HFF-Myc (cell line): Measurements from ENCODE around the gene LSAMP.
A peak's percentile ranks its signal among the peaks of the same experiment; 100 is the strongest.

Experiments
- DNase-seq: peaks from one replicate; pipeline ENCODE4 v3.0.0-alpha.2; 2011; ENCODE audit warnings: low read depth; ENCODE audit errors: extremely low read depth
- H3K4me3 ChIP-seq: replicated peaks from 2 replicates; pipeline ENCODE4 v1.5.1; 2011; ENCODE audit warnings: low read depth, mild to moderate bottlenecking, control low read depth, low read length
- TF ChIP-seq, protein P1 (sequence below): IDR thresholded peaks from 2 replicates; pipeline ENCODE4 v1.5.1; 2012; ENCODE audit warnings: mild to moderate bottlenecking, low read depth, low read length, control low read depth; ENCODE audit errors: missing control alignments

LSAMP gene

DNA sequence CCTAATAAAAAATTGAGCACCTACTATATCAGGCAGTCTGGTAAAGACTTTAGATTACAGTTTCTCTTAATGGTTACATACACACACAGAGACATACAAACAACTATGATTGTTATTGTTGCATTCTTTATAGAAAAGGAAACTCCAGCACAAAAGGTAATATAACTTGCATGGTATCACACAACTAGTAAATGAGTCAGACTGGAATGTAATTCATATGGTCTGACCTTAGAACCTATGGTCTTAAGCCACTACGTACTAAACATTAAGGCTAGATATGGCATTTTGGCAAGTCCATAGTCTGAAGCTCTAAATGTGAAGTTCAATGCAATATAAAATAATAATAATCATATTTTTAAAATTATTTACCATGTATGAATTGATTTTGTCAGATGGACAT, 380.6 kb downstream of the LSAMP start:
- DNase-seq = no peak
- H3K4me3 ChIP-seq = no peak overlapping the region
- TF ChIP-seq, protein P1, sequence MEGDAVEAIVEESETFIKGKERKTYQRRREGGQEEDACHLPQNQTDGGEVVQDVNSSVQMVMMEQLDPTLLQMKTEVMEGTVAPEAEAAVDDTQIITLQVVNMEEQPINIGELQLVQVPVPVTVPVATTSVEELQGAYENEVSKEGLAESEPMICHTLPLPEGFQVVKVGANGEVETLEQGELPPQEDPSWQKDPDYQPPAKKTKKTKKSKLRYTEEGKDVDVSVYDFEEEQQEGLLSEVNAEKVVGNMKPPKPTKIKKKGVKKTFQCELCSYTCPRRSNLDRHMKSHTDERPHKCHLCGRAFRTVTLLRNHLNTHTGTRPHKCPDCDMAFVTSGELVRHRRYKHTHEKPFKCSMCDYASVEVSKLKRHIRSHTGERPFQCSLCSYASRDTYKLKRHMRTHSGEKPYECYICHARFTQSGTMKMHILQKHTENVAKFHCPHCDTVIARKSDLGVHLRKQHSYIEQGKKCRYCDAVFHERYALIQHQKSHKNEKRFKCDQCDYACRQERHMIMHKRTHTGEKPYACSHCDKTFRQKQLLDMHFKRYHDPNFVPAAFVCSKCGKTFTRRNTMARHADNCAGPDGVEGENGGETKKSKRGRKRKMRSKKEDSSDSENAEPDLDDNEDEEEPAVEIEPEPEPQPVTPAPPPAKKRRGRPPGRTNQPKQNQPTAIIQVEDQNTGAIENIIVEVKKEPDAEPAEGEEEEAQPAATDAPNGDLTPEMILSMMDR = no peak

DNA sequence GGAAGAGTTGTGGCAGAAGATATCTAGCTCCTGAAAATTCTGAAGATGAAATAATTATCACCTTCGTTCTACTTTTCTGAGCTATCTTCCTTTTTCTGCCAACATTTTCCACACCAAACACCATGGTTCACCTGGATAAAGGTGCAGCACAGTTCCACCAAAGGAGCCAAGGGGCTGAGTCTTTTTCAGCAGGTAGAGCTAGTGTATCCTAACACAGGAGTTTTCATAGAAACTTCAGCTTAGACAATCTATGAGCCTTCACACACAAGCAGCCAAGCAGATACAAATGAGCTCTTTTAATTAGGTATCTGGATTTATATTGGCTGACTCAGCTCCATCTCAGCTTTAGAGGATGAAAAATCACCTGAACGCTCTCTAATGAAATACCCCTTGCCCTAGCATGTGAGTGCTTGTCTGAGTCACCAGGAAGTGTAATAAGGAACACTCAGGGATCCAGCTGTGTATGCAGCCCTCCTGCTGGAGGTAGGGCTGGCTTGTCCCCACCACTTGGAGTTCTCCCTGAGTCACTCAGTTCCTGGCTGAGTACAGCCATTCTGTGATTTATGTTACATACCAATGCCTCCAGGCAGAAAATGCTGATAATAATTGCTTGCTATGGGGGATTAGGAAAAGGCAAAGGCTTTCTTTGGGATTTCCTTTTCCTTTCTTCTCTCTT, 385.7 kb downstream of the LSAMP start:
- H3K4me3 ChIP-seq = no peak overlapping the region

DNA sequence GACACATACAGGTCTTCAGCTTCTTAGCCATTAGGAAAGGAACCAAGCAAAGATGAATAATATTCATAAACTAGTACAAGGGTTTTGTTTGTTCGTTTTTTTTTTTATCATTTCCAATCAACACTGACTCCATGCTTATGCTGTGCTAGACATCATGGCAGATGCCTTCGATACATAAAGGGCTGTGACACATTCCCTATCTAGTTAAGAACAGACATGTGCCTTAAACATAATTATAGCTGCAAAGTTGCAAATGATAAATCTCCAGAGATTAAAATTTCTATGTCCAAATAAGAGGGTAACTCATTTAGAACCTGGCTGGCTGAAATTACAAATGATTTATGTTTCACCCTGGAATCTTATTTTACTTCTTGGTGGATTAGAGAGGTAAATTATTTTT, 386.4 kb downstream of the LSAMP start:
- TF ChIP-seq, protein P1 = no peak
- no peak for DNase-seq
- no peak overlapping the region for H3K4me3 ChIP-seq

More for the DNA sequence above, 385.7 kb downstream of the LSAMP start:
- TF ChIP-seq, protein P1 = no peak
- peak; percentile 86 for DNase-seq

DNA sequence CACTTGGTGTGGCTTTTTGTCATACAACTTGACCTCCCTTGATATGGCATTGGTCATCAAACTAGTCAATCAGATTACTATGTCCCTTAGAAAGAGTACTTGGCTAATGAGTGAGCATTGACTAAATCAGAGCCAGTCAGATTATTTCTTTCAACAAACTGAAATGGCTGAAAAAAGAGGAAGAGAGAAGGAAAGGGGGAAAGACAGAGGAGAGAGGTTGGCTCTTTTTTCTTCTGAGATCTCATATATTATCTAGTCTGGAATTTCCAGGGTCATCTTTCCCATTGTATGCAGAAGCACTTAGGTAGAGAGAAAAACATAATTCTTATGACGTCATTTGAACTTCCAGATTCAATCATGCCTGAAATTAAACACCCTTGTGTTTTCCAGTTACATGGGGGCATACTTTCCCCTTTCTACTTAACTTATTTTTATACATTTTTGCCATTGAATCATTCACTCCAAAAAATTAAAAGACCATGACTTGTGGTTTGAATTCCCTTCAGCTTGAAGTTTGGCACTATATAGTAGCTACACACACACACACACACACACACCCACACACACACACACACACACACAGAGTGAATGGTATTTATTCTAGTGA, 387.8 kb downstream of the LSAMP start:
- DNase-seq = no peak
- no peak overlapping the region for H3K4me3 ChIP-seq
- TF ChIP-seq, protein P1 = no peak

DNA sequence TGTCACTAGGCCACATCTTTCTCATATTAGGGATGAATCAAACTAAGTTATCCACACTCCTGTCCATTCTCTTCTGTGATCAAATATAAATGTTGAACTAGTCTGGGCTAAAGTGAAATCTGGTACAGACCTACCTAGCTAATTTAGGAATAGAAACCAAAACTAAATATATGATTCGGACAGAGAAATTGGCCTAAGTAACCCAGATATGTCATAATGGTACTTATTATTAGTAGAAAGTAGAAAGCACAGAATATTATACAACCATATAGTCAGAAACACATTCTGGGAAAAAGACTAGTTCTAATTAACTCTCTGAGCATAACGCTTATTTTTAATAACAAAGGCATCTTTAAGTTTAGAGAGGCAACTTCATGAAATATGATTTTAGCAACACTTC, 389.0 kb downstream of the LSAMP start:
- no peak overlapping the region for H3K4me3 ChIP-seq
- TF ChIP-seq, protein P1 = no peak
- no peak for DNase-seq

DNA sequence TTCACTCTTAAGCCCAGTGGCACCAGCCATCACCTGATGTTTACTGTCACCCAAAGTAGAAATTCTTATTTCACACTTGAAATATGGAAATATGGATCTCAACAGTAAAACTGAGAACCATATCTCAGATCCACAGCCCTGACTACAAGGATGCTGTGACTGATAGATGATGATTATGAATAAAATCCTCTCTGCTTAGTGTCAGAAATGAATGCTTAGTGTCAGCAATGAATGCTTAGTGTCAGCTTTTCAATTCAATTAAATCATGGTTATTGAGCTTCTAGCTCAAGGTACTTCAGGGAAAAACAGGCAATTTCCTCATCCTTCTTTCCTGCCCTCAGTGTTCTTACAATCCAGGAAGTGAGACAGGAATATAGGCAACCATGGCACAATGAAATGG, 392.3 kb downstream of the LSAMP start:
- no peak for DNase-seq
- H3K4me3 ChIP-seq = no peak overlapping the region
- TF ChIP-seq, protein P1 = no peak
